ENCODE measurements around the gene UNC119.
A peak's percentile ranks its signal among the peaks of the same experiment; 100 is the strongest.

DNA sequence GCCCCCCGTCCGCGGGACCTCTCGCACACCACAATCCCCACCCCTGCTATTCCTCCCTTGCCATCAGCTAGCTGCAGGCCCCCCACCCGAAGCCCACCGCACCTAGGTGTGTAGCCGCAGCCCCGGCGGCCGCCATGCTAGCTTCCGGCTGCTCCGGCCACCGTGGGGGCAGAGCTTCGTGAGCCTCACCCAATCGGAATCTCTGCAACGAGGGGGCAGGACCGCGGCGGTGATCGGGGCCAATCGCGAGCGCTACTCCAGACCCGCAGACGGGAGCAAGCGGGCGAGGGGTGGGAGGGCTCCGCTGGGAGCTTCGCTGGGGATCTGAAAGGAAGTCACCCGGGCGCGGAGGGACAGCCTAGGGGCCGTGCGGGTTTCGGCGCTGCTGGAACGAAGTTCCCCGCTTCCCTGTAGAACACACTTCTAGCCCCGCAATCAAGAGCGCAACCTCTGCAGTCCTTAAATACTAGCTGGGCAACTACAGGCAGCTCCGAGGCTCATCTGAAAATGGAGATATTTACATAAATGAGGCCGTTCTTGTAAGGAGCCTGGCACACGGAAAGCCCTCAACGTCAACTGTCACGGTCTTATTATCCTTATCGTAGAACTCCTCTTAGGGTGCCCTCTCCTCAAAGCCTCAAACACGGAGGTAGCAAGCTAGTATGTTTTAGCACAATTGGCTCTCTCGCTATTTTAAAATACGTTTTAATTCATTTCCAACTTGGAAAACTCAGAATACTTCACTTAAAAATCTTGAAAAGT is 19.1 kb upstream of the UNC119 start, which contains the start of gene PIGS:
- TF ChIP-seq, protein P1, sequence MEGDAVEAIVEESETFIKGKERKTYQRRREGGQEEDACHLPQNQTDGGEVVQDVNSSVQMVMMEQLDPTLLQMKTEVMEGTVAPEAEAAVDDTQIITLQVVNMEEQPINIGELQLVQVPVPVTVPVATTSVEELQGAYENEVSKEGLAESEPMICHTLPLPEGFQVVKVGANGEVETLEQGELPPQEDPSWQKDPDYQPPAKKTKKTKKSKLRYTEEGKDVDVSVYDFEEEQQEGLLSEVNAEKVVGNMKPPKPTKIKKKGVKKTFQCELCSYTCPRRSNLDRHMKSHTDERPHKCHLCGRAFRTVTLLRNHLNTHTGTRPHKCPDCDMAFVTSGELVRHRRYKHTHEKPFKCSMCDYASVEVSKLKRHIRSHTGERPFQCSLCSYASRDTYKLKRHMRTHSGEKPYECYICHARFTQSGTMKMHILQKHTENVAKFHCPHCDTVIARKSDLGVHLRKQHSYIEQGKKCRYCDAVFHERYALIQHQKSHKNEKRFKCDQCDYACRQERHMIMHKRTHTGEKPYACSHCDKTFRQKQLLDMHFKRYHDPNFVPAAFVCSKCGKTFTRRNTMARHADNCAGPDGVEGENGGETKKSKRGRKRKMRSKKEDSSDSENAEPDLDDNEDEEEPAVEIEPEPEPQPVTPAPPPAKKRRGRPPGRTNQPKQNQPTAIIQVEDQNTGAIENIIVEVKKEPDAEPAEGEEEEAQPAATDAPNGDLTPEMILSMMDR (IDR thresholded peaks at IDR 0.05): no peak
- peak in 2 of 4 donors; percentile 65 to 69 for TF ChIP-seq POLR2A (IDR thresholded peaks at IDR 0.05)

Measured in stomach (tissue), 4 donors.